GM21423 (cell line): Measurements from ENCODE around the gene POLD3.
"Not testable (repeated sequence)": the region's sequence is repeated elsewhere in the genome, so short reads cannot be mapped to it uniquely, and the experiment has no call there.

Experiments
- ATAC-seq: cut with Tn5 transposase; IDR thresholded peaks from one replicate; pipeline ENCODE4 v1.9.1; 2021; ENCODE audit warnings: mild to moderate bottlenecking, moderate library complexity; ENCODE audit not compliant: unreplicated experiment

POLD3 gene

DNA sequence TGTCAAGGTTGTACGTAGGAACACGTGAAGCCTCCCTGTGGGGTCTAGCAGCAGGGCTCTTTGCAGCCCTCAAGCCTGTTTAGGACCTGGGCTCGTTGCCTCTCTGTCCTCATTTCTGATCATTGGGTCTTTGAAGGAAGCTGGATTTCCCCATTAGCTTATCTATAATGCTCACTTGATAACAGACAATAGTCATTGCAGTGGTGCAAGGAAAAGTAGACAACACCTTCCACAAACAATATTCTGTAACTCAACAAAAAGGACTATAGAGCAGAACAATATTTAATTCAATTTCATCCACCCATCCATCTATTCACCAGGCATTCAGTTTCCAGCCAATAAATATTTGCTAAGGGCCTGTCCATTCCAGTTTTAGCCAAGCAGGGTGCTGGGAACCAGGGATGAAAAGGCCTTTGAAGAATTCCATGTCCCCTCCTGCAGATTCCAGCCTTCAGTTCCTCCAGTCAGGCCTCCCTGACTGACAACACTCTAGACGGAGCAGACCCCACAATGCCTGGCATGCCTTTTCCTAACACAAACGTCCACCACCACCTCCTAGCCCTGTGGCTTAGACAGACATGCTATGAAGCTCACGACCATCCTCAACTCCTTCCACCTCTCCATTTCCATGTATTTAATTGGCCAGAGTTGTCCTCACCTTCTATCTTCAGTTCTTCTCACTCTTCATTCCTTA, 12.7 kb upstream of the POLD3 start:
- no peak for ATAC-seq

DNA sequence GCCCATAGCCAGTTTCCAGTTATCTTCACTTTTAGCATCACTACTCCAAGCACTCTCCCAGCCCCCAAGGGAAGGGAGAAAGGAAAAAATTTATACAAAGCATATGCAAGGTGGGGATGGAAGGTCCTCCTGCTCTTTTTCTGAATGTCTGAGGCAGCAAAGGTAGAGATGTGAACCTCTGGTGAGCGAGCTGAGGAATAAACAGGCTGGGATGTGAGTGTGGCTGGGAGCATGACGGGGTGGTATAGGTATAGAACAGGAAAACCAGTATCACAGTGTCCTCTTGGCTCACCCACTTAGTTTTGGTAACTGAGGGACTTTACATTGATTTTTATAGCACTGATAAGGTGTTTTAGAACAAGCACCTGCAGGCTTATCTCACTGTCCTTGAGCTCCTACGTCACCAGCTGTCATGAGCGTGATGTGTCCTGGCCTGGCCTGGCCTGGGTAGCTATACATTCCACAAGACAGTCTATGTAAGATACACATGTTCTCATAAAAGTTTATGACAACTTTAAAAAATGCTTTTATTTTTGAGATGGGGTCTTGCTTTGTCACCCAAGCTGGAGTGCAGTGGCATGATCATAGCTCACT, 10.3 kb upstream of the POLD3 start:
- ATAC-seq, result no peak

DNA sequence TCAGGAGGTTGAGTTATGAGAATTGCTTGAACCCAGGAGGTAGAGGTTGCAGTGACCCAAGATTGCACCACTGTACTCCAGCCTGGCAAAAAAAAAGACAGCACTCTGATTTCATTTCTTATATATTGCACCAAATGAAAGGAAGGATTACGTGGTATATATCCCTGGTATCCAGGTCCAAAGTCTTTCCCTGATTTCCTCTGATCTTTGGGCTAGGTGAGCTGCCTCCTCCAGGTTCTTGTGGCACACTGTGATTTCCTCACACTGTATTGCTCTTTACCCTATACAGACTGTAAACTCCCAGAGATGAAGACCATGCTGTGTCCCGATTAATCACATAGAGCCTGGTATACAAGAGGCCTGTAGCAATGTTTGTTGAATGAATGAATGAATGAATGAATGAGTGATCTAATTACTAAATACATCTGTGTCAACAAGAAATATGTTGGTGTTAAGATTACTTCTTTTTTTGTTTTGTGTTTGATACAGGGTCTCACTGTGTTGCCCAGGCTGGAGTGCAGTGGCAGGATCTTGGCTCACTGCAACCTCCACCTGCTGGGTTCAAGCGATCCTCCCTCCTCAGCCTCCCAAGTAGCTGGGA, 9.3 kb upstream of the POLD3 start:
- ATAC-seq, result no peak

GRCh38 chr11:74590492-74590891, 1.9 kb upstream of the POLD3 start:
- ATAC-seq, result not testable (repeated sequence)

GRCh38 chr11:74592063-74592440, 330 bp upstream of the POLD3 start:
- no peak for ATAC-seq

DNA sequence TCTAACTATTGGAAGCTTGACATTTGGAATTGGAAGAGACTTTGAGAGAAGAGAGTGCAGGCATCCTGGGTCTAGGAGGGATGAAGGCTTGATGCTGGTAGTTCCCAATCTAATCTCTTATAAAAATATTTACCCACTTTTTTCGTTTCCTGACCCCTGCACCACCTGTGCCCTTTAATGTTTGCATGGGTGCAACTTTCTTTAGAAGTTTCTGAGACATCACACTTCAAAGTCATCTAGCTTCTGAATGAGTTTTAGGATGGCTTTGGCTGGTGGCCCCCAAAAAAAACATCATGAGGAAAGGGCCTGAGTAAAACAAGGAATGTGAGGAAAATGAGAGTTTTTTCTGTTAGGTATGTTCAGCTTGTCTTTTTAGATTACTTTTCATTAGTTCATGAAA, 1.1 kb downstream of the POLD3 start:
- ATAC-seq, result no peak

GRCh38 chr11:74602637-74603556, 10.5 kb downstream of the POLD3 start:
- no peak for ATAC-seq

DNA sequence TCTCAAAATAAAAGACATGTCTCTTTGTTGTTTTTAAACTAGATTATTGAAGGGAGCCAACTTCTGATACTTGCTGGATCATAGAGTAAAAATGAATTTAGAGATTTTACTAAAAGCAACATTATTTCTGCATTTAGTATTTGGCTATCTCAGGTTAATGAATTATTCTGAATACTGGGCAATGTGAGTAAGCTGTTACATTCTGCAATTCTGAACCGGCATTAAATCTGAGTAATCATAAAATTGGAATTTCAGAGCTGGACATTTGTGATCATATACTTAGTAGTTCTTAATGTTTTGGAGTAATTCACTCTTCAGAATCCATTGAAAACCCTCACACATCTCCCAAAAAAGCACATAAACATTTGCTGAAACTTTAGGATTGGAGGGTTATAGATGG, 11.5 kb downstream of the POLD3 start:
- ATAC-seq, result no peak

GRCh38 chr11:74604311-74604710, 11.9 kb downstream of the POLD3 start:
- ATAC-seq, result no peak

DNA sequence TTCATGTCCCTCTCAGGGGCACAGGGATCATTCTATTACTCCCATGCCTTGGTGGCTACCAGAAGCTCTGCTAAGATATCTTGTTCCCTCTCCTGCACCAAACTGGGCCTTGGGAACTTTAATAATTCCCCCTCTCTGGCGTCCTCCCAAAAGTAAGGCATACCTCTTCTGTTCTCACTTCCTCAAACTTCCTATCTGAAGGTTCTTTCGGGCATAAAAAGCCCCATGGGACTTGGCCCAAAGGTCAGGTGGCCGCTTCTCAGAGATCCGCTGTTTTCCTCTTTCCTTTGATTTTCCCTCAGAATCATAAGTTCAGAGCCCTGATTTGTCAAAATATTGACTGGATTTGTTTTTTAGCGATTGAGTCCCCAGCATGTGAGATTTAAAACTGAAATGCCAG, 13.0 kb downstream of the POLD3 start:
- no peak for ATAC-seq

GRCh38 chr11:74608431-74608830, 16.0 kb downstream of the POLD3 start:
- ATAC-seq, result no peak

DNA sequence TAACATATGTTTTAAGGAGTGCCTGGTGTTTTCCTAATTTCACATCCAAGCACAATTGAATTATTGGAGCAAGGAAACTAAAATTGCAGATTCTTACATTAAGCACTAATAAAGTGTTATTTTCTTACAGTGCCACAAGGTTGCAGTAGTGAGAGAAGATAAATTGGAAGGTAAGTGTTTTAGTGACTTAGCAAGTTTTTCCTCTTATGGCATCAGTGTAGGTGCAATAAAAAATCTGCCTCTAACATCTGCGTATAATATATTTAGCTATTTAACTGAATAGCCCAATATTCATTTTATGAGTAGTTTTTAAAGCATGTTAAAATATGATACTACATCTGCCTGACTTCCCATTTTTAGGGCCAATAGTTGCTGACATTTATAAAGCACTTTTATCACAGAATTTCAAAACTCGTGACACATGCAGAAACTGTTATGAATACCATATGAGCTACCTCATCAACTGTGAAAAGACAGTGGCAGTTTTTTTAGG, 19.0 kb downstream of the POLD3 start:
- ATAC-seq, result no peak

DNA sequence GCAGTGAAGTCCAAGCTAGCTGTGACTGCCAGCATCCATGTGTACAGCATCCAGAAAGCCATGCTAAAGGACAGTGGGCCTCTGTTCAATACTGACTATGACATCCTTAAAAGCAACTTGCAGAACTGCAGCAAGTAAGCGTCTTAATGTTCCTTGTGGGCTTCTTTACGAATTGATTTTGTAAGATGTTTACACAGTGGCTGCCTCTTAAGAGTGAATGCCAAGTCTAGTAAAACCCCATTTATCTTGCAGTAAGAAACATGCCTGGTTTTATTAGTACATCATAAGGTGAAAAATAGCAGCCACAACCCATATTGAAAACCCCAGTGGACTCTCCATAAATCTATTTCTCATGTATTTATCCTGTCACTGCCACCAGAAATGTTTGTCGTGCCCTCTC, 20.5 kb downstream of the POLD3 start:
- ATAC-seq, result no peak

DNA sequence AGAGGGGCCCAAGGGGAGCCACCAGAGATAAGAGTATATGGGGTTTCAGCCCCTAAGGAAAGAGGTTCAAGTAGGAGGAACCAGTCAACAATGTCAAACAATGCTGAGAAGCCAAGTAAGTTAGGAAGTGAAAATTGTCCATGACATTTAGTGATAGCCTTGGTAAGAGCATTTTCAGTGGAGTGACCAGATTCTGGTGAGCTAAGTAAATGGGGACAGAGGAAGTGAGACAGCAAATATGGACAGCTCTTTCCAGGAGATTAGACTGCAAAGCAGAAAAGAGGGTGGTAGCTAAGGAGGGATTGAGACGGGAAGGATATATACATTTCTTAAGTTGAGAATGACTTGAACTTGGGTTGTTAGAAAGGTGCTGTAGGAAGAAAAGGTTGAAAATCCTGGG, 22.9 kb downstream of the POLD3 start:
- no peak for ATAC-seq

DNA sequence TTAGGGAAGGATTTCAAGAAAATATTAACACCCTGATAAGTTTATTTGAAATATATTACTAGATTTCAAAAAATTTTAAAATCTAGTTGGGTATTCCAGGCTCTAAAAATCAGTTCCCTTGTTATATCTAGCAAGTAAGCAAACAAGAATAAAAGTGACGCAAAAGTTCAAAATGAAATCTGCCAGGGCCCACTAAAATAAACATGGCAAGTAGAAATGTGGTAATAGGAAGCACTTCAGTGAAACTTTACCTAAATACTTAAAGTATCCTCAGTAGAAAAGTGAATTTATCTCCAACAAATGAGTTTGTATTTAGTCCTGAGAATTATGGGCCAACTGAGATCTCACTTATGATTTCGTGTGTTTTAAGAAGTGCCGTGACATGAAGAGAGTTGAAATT, 23.6 kb downstream of the POLD3 start:
- no peak for ATAC-seq

DNA sequence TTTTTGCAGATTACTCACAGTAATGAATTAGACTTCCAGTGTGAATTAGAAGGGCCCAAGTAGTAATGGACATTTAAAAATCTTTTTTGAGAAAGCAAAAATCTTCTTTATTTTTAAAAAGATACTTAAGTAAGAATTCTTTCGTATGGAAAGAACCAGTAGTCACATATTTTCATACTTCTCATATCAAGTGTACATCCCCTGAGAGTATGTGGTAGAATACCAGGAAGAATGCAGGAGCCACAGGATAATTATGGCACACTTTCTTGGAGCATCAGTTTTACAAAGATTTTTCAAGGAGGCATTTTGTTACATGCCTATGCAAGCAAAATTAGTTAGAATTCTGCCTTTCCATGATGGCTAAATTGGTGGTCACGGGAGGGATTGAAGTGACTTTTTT, 28.1 kb downstream of the POLD3 start:
- ATAC-seq, result no peak

DNA sequence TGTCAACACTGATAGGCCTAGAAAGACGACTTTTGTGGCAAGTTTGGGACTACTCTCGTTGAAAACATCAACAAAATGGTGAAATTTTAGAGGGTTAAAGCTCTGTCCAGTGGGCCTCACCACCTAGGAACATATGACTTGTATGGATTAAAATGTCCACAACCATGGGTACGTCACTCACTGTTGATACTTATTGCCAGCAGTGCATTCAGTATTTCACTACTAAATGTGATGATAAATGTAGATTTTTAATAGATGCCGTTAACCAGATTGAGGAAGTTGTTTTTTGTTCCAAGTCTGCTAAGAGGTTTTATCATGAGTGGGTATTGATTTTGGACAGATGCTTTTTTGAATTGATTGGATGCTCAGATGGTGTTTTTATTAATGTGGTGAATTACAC, 33.7 kb downstream of the POLD3 start:
- ATAC-seq, result no peak

DNA sequence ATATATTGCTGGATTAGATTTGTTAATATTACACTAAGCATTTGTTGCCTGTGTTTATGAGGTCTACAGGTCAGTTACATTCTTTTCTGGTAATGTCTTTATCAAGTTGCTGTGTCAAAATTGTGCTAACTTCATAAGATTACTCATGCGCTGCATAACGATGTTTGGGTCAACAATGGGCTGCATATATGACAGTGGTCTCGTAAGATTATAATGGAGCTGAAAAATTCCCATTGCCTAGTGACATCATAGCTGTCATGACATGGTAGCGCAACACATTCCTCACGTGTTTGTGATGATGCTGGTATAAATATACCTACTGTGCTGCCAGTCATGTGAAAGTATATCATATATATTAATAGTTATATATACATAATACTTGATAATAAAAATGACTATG, 34.2 kb downstream of the POLD3 start:
- no peak for ATAC-seq

DNA sequence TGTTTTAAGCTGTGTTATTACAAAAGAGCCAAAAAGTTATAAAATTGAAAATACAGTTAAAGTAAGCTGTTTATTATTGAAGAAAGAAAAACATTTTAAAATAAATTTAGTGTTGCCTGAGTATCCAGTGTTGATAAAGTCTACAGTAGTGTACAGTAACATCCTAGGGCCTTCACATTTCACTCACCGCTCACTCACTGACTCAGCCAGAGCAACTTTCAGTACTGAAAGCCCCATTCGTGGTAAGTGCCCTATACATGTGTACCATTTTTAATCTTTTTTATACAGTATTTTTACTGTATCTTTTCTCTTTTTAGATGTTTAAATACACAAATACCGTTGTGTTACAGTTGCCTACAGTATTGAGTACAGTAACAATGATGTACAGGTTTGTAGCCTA, 35.0 kb downstream of the POLD3 start:
- ATAC-seq, result no peak

- ATAC-seq, result no peak
These were observed 37.7 kb downstream of the POLD3 start for GRCh38 chr11:74630043-74630442.
